ENCODE measurements around the gene LCLAT1.
"Not testable (repeated sequence)": the region's sequence is repeated elsewhere in the genome, so short reads cannot be mapped to it uniquely, and the experiment has no call there.

Gene LCLAT1

DNA sequence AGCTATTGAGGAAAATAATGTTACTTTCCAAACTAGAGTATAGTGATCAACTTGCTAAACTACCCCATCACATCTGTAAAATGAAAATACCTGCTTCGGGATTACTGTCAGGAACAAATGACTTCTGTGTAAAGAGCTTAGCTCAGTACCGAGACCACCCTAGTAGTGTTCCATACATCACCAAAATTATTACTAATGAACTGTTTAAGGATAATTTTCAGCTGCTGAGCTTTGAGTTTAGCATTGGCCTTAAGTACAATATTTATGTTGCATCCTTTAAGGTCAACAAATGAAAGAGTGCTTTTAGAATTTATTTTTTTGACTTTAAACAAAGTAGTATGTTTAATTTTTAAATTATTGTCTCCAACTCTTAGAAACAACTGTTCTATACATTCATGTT lies 144.1 kb downstream of the LCLAT1 start:
- DNase-seq (ENCODE audit: low spot score) = no peak

GRCh38 chr2:30601375-30601774 lies 154.3 kb downstream of the LCLAT1 start:
- DNase-seq (ENCODE audit: low spot score) = no peak

DNA sequence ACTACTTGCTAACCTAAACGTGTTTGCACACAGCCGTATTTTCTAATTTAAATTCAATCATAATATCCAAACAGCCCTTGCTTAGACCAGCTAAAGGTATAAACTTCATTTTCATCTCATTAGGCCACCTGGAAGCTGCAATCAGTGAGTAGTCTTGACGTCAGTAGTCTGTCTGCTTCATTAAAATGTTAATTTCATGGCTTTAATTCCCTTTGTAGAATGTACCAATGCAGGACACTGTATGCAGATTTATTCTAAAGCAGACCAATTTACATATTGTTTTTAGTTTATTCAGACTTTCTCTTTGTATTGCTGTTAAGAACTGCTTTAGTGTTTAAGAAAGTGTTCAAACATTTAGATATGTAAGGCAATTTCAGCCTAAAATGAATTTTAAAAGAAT lies 158.2 kb downstream of the LCLAT1 start:
- no peak for DNase-seq (ENCODE audit: low spot score)

DNA sequence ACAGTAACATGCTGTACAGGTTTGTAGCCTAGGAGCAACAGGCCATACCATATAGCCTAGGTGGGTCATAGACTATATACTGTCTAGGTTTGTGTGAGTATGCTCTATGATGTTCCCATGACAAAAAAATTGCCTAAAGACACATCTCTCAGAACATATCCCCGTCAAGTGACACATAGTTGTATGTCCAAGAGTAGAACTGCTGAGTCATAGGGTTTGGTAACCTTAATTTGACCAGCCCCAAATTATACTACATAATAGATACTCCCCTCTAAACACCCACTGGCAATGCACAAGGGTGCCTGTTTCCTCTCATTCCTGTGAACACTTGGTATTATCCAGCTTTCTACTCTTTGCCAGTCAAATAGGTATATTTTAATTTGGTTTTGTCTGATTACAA lies 161.6 kb downstream of the LCLAT1 start:
- DNase-seq (ENCODE audit: low spot score) = peak; percentile 29

GRCh38 chr2:30611583-30611982 lies 164.5 kb downstream of the LCLAT1 start:
- DNase-seq (ENCODE audit: low spot score) = no peak

- DNase-seq (ENCODE audit: low spot score) = no peak
Measured at GRCh38 chr2:30612371-30612770, 165.3 kb downstream of the LCLAT1 start.

GRCh38 chr2:30613001-30613400 lies 166.0 kb downstream of the LCLAT1 start:
- no peak for DNase-seq (ENCODE audit: low spot score)

DNA sequence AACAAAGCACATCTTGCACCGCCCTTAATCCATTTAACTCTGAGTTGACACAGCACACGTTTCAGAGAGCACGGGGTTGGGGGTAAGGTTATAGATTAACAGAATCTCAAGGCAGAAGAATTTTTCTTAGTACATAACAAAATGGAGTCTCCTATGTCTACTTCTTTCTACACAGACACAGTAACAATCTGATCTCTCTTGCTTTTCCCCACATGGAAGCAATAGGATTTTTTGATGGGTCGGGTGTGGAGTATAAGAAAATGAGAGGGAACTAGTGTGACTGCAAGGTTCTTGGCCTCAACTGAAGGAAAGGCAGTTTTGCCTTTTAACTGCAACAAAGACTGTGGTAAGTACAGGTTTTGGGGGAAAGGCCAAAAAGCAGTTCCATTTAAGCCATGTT lies 167.2 kb downstream of the LCLAT1 start:
- DNase-seq (ENCODE audit: low spot score) = not testable (repeated sequence)

DNA sequence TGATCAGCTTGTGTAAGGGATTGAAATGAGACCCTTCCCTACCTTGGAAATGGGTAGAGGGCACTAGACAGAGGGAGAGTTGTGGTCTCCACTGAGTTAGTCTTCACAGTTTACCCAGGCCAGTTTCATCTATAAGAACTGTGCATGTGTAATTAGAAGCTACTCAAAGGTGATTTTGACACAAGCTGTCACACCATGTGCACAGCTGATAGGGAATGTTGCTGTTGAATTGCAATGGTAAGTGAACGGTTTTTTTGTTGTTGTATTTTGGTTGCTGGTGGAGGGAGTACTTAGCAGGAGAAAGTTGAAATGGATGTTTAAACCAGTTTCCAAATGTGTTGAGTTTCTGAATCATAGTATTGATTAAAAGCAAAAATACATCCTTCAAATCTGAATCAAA lies 168.9 kb downstream of the LCLAT1 start:
- no peak for DNase-seq (ENCODE audit: low spot score)

DNA sequence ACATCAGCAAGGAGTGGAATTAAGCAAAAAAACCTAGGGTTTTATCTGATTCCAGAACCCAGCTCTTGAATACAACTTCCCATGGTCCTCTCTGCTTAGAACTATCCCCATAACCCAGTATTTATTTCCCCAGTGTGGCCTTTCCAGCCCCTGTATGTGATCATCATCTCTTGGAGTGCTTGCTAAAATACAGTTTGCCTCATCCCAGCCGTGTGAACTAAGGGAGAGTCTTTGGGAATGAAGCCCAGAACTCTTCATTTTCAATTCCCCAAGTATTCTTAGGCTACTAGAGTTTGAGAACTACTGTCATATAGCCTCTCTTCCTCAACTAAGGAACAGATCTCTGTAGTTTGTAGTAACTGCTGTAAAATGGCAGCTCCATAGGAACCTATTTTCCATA lies 173.1 kb downstream of the LCLAT1 start:
- DNase-seq (ENCODE audit: low spot score) = no peak

GRCh38 chr2:30621836-30622235 lies 174.8 kb downstream of the LCLAT1 start:
- DNase-seq (ENCODE audit: low spot score) = no peak

DNA sequence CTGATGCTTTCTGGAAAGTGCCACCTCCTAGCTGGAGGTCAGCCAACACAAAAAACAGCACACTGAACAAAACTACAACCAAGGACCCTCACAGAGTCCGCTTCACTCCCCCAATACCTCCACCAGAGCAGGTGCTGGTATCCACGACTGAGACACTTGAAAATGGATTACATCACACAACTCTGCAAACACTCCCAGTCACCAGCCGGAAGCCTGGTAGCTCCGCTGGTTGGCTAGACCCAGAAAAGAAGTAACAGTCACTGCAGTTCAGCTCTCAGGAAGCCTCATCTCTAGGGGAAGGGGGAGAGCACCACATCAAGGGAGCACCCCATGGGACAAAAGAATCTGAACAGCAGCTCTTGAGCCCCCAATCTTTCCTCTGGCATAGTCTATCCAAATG lies 175.4 kb downstream of the LCLAT1 start:
- DNase-seq (ENCODE audit: low spot score) = no peak

DNA sequence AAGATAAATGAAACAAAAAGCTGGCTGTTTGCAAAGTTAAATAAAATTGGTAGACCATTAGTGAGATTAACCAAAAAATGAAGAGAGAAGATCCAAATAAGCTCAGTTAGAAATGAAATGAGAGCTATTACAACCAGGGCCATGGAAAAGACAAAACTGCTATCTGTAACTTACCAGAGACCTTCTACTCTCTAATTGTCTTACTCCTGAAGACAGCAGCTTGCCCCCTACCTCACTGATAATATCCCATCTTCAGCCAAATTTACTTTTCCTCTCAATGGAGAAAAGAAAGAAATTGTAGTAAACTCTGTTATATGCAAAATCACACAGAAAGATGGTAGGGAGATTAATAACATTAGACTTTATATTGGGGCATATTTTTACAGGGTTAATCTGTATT lies 178.2 kb downstream of the LCLAT1 start:
- DNase-seq (ENCODE audit: low spot score) = no peak

GRCh38 chr2:30625701-30626100 lies 178.7 kb downstream of the LCLAT1 start:
- peak; percentile 42 for DNase-seq (ENCODE audit: low spot score)

DNA sequence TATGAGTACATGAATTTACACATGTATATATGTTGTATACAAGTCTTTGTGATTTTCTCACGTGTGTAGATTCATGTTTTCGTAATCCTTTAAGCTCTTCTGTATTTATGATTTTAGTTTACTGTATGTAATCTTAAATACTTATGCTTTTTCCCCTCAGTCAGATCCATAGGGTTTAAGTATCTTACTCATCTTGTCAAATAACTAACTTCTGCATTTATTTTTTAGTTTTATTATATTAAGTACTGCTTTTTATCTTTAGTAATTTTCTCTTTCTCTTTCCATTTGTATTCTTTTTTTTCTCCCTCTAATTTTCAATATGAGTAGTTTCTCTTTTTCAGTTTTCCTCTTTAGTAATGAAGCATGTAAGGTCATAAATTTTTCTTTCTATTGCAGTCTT lies 179.4 kb downstream of the LCLAT1 start:
- no peak for DNase-seq (ENCODE audit: low spot score)

DNA sequence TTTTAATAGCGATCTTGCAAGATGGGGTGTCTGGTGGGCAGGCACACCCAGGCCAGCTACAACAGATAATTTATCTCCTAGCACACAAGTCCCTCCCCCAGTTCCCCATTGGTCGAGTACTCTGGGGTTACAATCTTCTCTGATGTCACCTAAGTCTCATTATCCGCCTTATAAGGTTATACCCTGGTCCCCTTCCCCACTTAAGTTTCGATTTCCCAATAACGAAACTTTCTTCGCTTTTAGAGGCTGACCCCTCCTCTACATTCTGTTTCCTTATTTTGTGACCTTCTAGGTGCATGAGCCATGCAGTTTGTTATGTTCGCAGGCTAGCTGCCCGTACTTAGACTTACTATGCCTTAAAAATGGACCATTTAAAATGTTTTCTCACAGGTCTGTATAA lies 180.1 kb downstream of the LCLAT1 start:
- DNase-seq (ENCODE audit: low spot score) = no peak

DNA sequence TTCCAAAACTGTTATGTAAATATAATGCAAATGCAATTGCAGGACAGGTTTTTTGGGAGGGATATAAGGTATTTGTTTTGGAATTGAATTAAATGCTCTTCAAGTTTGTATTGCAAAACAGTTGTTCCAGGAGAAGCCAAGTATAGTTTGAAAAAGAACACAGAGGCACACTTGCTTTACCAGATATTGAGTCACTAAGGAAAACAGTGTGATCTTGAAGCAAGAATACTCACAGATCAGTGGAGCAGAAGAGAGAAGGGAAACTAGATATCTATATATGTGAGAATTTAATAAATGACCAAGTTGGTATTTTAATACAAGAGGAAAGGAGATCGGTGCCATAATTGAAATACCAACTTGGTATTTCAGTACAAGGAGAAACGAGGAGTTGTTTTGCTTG lies 181.3 kb downstream of the LCLAT1 start:
- DNase-seq (ENCODE audit: low spot score) = no peak

DNA sequence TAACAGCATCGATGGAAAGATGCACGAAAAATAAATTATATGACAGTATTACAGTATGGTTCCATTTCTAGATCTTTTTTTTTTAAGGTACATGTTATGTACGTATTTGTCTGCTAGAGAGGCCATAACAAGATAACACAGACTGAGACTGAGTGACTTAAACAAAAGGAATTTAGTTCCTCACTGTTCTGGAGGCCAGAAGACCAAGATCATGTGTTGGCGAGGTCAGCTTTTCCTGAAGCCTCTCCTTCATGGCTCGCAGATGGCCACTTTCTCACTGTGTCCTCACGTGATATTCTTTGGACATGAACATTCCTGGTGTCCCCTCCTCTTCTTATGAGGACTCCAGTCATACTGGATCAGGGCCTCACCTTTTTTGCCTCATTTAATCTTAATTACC lies 182.8 kb downstream of the LCLAT1 start:
- no peak for DNase-seq (ENCODE audit: low spot score)

DNA sequence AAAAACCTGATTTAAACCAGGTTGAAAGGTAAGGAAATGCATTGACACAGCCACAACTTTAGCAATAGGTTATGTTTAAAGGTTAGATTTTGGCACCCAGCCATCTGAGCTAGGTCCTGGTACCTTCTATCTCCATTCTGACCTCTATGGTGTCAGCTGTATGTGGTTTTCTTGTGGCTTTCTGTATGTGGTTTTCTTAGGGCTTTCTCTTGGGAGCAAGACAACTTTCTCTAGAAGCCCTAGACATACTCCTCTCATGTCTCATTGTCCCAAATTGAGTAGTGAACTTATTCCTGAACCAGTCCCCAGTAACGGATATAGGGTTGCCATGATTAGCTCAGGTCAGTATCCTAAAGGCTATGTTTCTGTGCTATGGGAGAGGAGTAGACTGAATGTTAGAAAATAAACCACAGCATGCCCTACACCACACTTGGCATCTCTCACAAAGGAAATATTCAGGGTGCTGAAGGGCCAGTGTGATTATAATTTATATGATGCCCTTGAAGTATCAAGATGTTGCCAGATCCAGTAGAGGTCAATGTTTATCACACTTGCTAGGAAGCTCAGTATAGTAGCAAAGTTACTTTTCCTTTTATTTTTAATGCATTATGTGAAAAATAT lies 184.1 kb downstream of the LCLAT1 start:
- DNase-seq (ENCODE audit: low spot score) = no peak

DNA sequence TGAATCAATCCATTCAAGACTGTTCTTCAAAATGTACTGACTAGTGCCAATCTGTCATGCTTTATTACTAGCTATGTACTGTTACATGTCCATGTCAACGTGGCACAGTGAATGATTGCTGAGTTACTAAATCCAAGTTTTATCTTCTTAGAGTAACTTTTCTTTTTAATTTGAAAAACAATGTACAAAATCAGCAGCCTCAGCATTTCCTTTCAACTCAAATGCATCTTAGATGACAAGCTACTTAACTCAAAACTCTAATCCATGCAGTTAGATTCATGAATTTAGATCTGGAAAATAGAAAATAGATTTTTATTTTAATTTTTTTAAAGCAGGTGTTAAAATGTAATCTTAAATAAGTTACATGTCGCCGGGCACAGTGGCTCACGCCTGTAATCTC lies 186.0 kb downstream of the LCLAT1 start:
- no peak for DNase-seq (ENCODE audit: low spot score)

DNA sequence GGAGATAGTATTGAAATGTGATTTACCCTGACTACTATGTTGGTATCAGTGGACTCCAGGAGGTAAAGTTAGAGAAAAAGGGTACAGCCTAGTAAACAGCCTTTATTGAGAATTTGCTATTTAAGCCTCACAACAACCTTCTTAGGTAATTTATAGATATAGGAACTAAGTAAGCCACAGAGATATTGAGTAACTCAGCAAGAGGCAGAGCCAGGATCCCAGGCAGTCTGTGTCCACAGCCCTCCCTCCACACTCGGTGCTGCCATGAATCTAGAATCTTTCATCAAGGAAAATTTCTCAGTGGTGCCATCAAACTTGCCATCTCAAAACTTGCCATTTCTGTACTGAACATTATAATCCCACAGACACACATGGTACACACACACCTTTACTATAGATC lies 189.3 kb downstream of the LCLAT1 start:
- DNase-seq (ENCODE audit: low spot score) = no peak

DNA sequence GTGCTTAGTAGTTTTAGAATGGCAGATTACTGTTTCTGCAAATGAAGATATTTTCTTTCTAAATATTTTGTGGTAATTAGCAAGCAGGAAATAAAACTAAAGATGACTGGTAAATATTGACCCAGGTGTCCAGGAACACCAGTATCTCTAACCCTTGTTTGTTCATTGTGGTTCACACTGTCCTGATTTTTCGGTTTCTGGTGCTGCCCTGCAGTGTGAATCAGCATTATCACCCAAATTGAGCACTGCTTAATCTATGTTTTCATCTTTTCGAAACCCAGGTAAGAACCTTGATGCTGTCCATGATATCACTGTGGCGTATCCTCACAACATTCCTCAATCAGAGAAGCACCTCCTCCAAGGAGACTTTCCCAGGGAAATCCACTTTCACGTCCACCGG lies 192.8 kb downstream of the LCLAT1 start:
- no peak for DNase-seq (ENCODE audit: low spot score)

DNA sequence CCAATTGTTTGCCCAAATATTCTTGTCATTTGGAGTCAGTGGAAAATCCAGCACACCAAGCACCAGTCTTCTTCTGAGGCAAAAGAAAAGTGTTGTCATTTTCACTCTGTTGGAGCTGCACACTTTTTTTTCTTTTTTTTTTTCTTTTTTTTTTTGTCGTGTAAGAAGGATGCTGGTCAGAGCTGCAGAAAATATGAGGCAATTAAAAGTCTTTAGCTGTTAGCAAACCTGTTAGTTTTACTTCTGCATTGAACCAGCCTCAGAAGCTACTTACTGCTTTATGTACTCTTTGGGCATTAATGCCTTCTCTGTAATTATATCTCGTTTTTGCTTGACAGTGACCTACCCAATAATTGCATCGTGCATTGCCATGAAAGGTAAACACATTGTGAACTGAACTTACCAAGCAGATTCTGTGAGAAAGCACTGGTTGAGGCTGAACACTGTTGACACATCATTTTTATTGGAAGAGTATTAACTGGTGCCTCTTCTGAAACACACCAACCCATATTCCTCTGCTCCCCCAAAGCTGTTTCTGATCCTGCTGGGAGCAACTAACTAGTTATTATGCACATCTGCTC lies 194.8 kb downstream of the LCLAT1 start:
- no peak for DNase-seq (ENCODE audit: low spot score)

GRCh38 chr2:30643013-30643412 lies 196.0 kb downstream of the LCLAT1 start:
- DNase-seq (ENCODE audit: low spot score) = not testable (repeated sequence)

Measured in hematopoietic multipotent progenitor cell treated with erythropoietin and hydrocortisone succinate and interleukin-3 and kit ligand, for 17 days (in vitro differentiated cells).